Activated CD4-positive, alpha-beta T cell treated with anti-CD3 and anti-CD28 coated beads for 4 hours (primary cell): ENCODE data around the gene TUB.
A peak's percentile ranks its signal among the peaks of the same experiment; 100 is the strongest.

Experiments
- DNase-seq, 2 donors: peaks; one replicate each; pipeline ENCODE4 v3.0.0-alpha.2; 2020

Gene TUB

GRCh38 chr11:8093931-8094575, 13.0 kb downstream of the TUB start:
- no peak for DNase-seq

GRCh38 chr11:8094656-8095055, 13.6 kb downstream of the TUB start:
- no peak for DNase-seq

DNA sequence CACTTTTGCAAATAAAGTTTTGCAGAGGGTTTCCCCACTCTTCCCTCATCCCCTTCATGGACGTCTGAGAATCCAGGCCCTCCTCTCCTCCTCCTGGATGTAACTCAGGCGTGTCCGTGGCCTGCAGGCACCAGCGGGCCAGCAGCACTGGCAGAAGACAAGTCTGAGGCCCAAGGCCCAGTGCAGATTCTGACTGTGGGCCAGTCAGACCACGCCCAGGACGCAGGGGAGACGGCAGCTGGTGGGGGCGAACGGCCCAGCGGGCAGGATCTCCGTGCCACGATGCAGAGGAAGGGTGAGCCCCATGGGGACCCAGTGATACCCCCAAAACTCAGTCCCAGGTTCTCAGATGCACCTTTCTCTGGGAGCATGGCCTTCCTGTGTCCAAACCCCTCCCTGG, 14.4 kb downstream of the TUB start:
- DNase-seq = no peak

- no peak for DNase-seq
Observed at GRCh38 chr11:8095806-8096522, 15.0 kb downstream of the TUB start.

- no peak for DNase-seq
Observed at GRCh38 chr11:8096575-8096974, 15.6 kb downstream of the TUB start.

GRCh38 chr11:8097062-8097461, 16.1 kb downstream of the TUB start:
- no peak for DNase-seq

DNA sequence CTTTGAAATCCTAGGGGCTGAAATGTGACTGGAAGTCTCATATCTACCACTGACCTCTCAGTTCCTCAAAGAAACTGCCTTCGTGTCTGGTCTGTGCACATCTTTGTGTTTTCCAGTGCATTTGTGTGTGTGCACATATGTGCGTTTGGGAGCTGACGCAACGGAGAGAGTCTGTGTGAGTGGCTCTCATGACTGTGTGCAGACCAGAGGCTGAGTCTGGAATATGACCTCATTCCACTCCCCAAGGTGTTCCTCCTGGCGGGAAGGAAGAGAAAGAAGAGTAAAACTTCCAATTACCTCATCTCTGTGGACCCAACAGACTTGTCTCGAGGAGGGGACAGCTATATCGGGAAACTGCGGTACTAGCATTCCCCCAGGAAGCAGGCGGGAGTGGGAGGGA, 16.5 kb downstream of the TUB start:
- no peak for DNase-seq

DNA sequence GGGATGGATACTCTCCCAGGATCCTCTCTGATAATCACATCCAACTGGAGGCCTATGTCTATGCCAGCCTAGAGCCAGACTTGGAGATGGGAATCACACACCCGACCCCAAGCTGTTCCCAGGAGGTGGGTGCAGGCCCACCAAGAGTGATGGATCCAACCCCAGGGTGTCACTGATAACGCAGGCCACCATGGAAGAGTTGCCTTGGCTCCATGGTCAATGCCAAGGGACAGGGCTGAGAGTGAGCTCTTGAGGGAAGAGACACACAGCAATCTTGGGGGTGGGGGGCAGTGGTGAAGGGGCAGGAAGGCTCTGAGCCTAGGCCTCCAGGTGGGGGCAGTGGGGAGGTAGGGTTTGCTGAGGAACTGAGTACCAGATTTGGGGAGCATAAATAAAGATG, 16.9 kb downstream of the TUB start:
- no peak for DNase-seq

- no peak for DNase-seq
Observed at GRCh38 chr11:8098361-8098760, 17.4 kb downstream of the TUB start.

GRCh38 chr11:8098879-8099278, 17.9 kb downstream of the TUB start:
- no peak for DNase-seq

GRCh38 chr11:8099291-8099899, 18.4 kb downstream of the TUB start:
- DNase-seq = peak; percentile 46 to 77

DNA sequence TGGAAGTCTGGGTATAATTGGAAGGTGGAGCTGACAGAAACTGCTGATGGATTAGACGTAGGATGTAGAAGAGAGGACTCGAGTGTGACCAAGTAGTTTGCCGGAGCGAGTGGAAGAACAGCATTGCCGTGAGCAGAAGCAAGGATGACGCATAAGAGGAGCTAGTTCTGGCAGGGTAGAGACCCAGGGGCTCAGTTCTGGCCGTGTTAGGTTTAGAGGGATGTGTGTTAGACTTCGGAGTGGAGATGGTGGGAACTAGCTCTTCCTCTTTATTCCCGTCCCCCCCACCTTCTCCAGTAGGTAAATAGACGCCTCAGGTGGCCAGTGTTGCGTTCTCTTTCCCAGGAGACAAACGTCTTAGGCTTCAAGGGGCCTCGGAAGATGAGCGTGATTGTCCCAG, 19.1 kb downstream of the TUB start:
- no peak for DNase-seq

DNA sequence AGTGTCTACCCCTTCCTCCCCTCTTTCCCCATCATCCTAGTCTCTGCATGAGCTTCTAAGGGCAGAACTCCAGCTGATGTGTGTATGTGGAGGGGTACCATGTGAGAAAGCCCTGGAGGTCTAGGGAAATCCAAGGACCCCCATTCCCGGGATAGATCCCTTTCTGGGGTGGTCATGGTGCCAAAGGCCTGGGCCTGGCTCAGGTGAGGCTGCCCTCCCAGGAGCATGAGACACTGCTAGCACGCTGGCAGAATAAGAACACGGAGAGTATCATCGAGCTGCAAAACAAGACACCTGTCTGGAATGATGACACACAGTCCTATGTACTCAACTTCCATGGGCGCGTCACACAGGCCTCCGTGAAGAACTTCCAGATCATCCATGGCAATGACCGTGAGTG, 19.6 kb downstream of the TUB start:
- no peak for DNase-seq

- no peak for DNase-seq
Observed at GRCh38 chr11:8101421-8101820, 20.4 kb downstream of the TUB start.

DNA sequence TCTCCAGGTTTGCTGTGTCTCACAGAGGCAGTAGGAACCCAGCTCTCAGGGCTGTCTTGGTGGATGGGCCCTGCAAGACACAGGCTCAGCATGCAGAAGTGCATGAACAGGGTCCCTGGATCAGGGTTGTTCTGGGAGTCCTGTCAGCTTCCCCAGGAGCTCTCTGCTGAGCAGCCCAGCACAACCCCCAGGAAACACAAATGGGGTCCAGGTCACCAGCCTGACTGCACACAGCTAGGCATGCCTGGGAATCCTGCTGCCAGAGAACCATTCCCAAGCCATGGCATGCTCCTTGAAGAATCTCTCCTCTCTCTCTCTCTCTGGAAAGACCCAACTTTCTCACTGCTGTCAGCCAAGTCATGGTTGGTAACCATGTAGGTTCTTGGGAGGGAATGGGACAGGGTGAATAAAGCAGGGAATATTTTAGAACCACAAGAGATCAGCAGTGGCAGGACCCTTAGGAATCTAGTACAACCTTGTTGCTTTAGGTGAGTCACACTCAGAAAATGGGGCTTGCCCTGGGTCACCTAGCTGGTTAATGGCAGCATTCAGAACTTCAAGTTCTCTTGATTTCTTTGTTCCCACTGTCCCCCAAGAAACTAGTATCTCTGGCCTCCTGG, 21.4 kb downstream of the TUB start:
- no peak for DNase-seq

DNA sequence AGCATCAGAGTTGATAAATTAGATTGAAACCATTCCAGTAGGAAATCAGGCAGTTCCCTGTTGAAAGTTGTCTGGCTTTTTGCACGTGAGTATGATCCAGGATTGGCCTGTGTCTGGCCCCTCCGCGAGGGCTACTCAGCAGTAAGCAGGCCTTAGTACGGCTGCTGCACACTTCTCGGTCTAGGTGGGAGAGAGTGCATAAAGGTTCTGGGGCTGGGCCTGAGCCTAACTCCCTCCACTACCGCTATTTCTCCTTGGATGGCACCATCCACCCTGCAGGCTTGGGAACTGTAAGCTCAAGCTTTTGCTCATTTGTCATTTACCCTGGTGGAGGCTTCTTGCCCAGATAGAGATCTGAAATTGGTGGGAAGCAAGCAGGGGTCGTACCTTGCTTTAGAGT, 22.0 kb downstream of the TUB start:
- no peak for DNase-seq

DNA sequence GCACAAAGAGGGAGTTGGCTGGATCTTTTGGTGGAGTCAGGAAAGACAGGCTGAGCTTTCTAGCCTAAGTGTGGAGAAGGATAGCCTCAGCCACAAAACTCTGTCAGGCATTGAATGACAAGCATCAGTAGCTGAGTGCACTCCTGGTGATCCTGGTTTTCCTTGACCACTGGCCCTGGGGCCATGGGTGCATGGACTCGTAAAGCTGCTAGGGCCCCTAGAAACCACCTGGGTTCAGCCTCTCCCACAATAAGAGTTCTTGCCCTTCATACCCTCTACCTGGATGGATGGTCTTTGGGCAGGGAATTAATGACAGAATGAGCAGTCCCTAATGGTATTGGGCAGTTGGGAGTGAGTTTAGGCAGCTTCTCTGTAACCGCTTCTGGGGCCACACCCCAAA, 22.9 kb downstream of the TUB start:
- DNase-seq = no peak

DNA sequence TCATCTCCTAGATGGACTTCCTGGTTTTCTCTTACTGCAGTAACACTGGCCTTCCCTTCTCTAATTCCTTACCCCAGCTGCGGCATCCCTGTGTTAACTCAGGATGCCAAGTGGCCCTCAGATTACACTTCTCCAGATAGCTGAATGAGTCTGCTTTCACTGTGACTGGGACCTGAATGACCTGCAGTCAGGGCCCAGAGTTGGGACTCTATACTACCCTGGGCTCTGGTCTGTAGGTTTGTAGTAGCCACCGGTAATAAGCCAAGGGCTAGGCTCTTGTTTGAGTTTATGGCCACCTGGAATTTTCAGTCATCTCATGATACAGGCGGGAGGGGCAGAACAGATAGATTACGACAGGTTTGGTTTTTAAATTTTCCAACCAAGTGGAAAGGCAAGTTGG, 24.1 kb downstream of the TUB start:
- DNase-seq = no peak

DNA sequence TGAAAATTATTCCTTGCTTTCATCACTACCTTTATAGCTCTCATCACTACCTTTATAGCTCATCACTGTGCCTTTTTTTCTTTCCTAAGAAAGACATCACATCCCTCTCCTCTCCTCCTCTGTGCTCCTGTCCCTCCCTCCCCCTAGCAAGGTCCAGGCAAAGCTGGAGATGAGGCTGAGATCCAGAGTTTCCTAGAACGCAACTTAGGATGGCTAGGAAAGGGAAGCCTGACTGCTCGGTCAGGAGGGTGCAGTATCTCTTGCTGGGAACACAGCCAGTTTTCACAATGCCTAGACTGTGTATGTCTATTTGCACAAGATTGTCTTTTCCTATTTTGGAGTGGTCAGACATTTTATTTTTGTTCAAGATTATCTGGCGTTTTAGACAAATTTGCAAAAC, 24.7 kb downstream of the TUB start:
- DNase-seq = no peak

GRCh38 chr11:8106679-8107078, 25.7 kb downstream of the TUB start:
- no peak for DNase-seq

GRCh38 chr11:8107642-8108041, 26.6 kb downstream of the TUB start:
- DNase-seq = no peak

GRCh38 chr11:8108421-8108820, 27.4 kb downstream of the TUB start:
- no peak for DNase-seq

- DNase-seq = no peak
Observed at GRCh38 chr11:8109675-8110074, 28.7 kb downstream of the TUB start.

- DNase-seq = no peak
Observed at GRCh38 chr11:8110396-8110795, 29.4 kb downstream of the TUB start.
